HL-60/S4 treated with phorbol 12-myristate 13-acetate at 8.2 ng/mL for 4 days and 3 days (cell line): ENCODE results near the gene DNAJA1.

Source experiments
- in situ Hi-C: fragments of 300-500 bp; cut with MboI; formaldehyde crosslinking; loops from 2 replicates; pipeline ENCODE4 v1.15.0; 2022; ENCODE audit warnings: low sequenced_read_pairs

DNAJA1 gene

DNA sequence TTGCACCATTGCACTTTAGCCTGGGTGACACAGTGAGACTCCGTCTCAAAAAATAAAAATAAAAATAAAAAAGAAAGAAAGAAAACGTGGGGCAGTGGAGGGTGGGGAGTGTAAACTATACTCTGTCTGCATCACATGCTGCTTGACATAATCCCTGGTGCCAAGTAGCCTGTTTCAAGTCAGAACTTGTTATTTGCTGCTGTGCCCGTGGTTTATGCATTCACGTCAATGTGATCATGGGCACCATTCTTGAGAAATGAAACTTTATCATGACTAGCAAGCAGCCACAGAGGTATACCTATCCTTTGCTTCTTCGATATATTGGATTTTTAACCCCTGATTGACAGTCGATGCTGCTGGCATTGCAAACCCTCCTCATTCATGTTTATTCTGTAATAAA, 55.5 kb downstream of the DNAJA1 start:
- in situ Hi-C loops: loop anchor here (5.0 to 10.0 kb wide), 2 partner anchors 77 to 134 kb away; no protein-coding TSS in a partner anchor

DNA sequence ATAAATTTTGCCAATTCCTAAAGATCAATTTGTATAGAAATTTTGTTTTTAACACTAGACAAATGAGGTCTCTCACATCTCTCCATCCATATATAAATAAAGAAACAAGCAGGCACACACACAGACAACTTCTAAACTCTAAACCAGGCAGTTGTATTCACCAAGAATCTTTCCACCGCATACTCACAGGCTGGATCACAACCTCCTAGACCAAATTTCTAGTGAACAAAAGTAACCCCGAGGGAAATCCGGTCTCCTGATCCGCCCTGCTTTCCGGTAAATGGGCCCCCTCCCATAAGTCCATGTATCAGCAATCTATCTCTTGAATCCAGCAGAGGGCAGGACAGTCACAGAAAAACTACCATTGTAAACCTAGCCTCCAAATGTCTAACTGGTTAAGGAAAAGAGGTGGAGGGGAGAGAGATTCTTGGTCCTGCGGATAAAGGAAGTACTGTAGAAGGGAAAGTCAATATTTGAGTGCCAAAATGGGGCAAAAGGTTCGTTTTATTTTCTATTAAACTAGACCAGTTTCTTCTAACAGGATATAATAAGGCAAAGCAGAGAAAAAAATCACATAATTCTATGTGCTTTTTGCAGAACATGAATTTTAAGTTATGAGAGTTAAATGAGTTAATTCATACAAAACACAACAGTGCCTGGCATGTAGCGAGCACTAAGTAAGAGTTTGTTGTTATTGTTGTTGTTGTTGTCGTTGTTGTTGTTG, 56.2 kb downstream of the DNAJA1 start:
- in situ Hi-C loops: loop anchor here (5.0 to 10.0 kb wide), 2 partner anchors 76 to 134 kb away; no protein-coding TSS in a partner anchor

DNA sequence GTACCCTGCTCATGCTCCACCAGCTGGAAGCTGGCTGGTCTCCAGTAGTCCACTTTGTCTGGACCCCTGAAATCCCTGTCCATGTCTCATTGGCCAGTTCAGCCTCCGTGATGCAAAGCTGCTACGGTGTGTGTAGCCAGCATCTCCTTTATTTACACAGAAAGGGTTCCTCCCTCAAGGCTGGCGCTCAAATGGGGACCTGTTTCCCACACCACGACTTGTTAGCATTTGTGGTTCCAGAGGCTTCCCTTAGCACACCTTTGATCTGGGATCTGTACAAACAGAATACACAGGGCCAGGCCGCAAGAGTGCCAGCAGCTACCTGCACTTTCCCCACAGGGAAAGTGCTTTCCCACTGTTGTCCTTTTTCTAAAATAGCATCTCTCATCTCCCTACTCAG, 57.1 kb downstream of the DNAJA1 start:
- in situ Hi-C loops: loop anchor here (5.0 to 10.0 kb wide), 2 partner anchors 75 to 133 kb away; no protein-coding TSS in a partner anchor

DNA sequence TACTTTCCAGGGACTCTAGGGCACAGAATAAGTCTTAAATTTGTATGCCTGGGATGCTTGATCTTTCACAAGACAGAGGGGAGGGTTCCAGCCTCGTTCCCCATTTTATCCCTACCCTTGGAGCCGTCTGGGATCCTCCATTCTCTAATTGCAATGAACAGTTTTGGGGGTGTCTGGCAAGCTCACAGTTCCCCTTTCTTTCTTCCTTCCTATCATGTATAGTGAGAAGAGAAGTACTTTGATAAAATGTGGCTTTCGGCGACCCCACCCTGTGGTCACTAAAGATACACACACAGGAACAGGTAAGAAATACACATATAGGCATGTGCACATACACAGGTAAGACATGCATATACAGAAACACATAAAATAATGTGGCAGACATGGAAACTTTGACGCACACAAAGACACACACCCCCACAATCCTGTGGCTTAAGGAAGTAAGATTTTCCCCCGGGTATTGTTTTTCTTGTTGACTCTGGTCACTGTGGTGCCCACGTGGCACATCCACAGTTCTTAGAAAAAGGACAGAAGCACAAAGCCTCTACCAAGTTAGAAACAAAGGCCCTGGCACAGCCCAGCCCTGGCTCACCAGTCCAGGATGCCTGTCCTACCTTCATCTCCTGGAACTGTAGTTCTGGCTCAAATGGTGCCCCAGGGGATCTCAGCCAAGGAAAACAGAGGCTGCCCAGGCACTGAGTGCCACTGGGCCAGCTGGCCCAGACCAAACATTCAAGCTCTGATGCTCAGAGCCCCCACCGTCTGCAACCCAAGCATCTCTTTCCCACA, 57.7 kb downstream of the DNAJA1 start:
- in situ Hi-C loops: loop anchor here (5.0 to 10.0 kb wide), 2 partner anchors 75 to 132 kb away; no protein-coding TSS in a partner anchor

DNA sequence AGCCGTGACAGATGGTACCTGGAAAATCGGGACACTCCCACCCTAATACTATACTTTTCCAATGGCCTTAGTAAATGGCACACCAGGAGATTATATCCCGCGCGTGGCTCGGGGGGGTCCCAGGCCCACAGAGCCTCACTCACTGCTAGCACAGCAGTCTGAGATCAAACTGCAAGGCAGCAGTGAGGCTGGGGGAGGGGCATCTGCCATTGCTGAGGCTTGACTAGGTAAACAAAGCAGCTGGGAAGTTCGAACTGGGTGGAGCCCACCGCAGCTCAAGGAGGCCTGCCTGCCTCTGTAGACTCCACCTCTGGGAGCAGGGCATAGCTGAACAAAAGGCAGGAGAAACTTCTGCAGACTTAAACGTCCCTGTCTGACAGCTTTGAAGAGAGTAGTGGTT, 60.6 kb downstream of the DNAJA1 start:
- in situ Hi-C loops: loop anchor here (10.0 kb wide), 1 partner anchor 129 kb away; no protein-coding TSS in a partner anchor
